HUES64 (cell line): ENCODE data around the gene TBC1D10A.

Experiments
- H3K27ac ChIP-seq: 2 replicates; pipeline ENCODE4 v1.7.0; 2013; ENCODE audit warnings: low read depth, low read length, inconsistent platforms
- H3K27me3 ChIP-seq: 2 replicates; pipeline ENCODE4 v1.6.1; 2013; ENCODE audit warnings: mild to moderate bottlenecking, low read length; ENCODE audit not compliant: insufficient read depth
- H3K36me3 ChIP-seq: 2 replicates; pipeline ENCODE4 v1.6.1; 2013; ENCODE audit warnings: mild to moderate bottlenecking, low read length; ENCODE audit not compliant: insufficient read depth
- H3K4me1 ChIP-seq: 2 replicates; pipeline ENCODE4 v1.6.1; 2013; ENCODE audit warnings: mild to moderate bottlenecking, low read length, moderate library complexity; ENCODE audit not compliant: insufficient read depth
- H3K4me3 ChIP-seq: 2 replicates; pipeline ENCODE4 v1.5.1; 2013; ENCODE audit warnings: mild to moderate bottlenecking, low read length, moderate library complexity
- H3K9ac ChIP-seq: 2 replicates; pipeline ENCODE4 v1.6.1; 2013; ENCODE audit warnings: mild to moderate bottlenecking, low read depth, low read length
- H3K9me3 ChIP-seq: 2 replicates; pipeline ENCODE4 v1.6.1; 2013; ENCODE audit warnings: low read depth, low read length; ENCODE audit not compliant: insufficient read depth
- WGBS: fragments of 150-250, 120-280 bp; methylation state at CpG from one replicate; pipeline ENCODE4 v1.1.7; 2013; ENCODE audit warnings: missing lambda C conversion rate; 5-methylcytosine and 5-hydroxymethylcytosine counted together

Gene TBC1D10A

DNA sequence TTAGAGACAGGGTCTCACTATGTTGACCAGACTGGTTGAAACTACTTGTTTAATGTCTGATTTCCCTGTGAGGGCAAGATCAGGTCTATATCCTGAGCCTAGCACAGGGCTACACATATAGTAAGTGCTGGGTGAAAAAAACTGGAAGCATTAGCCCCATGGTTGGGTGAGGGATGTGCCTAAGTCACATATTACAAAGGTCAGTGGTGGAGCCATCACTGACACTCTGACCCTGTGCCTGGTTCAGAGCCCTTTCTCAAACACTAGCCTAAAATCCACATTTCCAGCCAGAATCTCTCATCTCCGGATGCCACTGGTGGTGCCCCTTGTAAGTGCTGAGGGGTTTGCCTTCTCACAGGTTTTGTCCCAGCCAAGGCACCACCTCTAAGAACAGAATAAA, 9.0 kb downstream of the TBC1D10A start:
- no peaks in the 10 kb centered on the region for H3K36me3 ChIP-seq
- no peaks in the 10 kb centered on the region for H3K4me1 ChIP-seq
- H3K9me3 ChIP-seq = no peaks in the 10 kb centered on the region
- H3K4me3 ChIP-seq = no peak overlapping the region
- no peaks in the 10 kb centered on the region for H3K27me3 ChIP-seq
- no peak overlapping the region for H3K27ac ChIP-seq
- no peak overlapping the region for H3K9ac ChIP-seq
- 94% methylated on average over 1 of the region's 1 CpG for WGBS

DNA sequence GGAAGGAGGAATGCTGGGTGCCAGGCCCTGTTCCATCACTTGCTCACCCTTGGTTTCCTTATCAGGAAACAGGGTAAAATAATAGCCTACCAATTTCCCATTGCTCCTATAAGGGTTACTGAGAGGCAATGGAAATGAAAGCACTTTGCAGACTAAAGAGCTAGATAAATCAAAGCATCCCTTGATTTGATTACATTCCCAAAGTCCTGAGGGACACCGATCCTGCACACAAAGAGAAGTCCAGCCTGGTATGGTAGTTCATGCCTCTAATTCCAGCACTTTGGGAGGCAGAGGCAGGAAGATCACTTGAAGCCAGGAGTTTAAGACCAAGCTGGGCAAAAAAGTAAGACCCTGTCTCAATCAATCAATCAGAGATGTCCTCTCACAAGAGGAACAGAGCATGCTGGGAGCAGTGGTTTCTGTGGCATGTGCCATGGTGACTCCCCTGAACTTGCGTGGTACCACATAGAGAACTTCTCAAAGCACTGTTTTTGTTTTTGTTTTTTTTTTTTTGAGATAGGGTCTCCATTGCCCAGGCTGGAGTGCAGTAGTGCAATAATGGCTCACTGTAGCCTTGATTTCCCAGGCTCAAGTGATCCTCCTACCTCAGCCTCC, 10.7 kb downstream of the TBC1D10A start:
- WGBS = 92% methylated on average over 2 of the region's 2 CpGs
- no peak overlapping the region for H3K27ac ChIP-seq

DNA sequence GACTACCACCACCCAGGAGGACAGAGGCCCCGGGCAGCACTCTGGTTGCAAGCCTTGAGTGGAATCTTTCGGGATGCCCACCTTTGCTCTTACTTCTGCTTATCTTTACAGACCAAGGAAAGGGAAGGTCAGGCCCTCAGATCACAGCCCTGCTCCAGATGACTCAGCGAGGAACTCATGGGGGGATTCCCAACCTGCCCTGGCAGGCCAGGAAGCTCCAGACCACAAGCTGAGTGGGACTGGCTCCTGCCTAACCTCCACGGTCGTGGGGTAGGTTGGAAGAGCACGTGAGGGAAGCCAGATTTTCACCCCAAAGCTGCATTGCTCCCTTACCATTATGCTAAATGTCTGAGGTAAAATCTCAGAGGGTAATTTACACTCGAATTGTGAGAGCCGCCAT, 11.8 kb downstream of the TBC1D10A start:
- 79% methylated on average over 8 of the region's 8 CpGs for WGBS

More for the DNA sequence above, 10.7 kb downstream of the TBC1D10A start:
- Histone ChIP-seq H3K4me3 (no peak overlapping the region), H3K9me3 (no peaks in the 10 kb centered on the region), H3K36me3 (no peaks in the 10 kb centered on the region), H3K4me1 (peaks cover 2% of the 10 kb centered on the region; the same call in 1 of the 2 replicates), H3K27me3 (no peaks in the 10 kb centered on the region), H3K9ac (no peak overlapping the region)

DNA sequence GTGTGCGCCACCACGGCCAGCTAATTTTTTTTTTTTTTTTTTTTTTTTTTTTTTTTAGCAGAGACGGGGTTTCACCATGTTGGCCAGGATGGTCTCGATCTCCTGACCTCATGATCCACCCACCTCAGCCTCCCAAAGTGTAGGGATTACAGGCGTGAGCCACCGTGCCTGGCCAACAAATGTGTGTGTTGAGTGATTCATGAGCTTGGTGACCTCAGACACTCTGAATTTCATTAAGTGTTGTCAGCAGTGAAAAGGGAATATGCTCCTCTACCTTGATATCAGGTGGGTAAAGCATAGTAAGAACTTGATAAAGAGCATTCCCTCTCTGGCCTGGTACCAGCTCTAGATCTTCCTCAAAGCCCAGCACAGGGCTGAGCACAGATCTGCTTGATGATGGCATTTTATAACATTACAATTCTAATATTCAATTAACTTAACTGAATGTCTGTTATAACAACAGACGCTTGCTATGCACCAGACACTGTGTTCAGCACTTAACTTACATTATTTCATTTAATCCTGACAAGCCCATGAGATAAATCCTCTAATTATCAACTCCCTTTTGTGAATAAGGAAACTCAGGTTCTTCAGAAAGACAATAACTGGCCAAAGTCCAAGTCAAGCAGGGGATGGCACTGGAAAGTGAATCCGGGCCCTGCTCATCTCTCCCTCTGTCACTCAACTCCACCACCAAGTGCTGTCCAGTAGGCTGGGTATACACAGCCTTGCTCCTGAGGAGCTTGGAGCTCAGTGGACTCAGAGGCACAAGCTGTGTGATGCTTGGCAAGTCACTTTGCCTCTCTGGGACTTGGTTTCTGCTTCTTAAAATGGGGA, 13.0 kb downstream of the TBC1D10A start:
- Histone ChIP-seq H3K9ac (no peak overlapping the region), H3K4me1 (peaks cover 9% of the 10 kb centered on the region; the same call in 1 of the 2 replicates), H3K27me3 (no peaks in the 10 kb centered on the region), H3K4me3 (no peak overlapping the region), H3K27ac (no peak overlapping the region), H3K9me3 (no peaks in the 10 kb centered on the region), H3K36me3 (no peaks in the 10 kb centered on the region)
- 95% methylated on average over 6 of the region's 8 CpGs for WGBS

More for the DNA sequence above, 11.8 kb downstream of the TBC1D10A start:
- Histone ChIP-seq H3K27ac (no peak overlapping the region), H3K9ac (peak overlapping the region; percentile 11; the same call in 1 of the 2 replicates), H3K4me3 (no peak overlapping the region), H3K4me1 (peaks cover 9% of the 10 kb centered on the region; the same call in 1 of the 2 replicates), H3K27me3 (no peaks in the 10 kb centered on the region), H3K9me3 (no peaks in the 10 kb centered on the region), H3K36me3 (no peaks in the 10 kb centered on the region)

DNA sequence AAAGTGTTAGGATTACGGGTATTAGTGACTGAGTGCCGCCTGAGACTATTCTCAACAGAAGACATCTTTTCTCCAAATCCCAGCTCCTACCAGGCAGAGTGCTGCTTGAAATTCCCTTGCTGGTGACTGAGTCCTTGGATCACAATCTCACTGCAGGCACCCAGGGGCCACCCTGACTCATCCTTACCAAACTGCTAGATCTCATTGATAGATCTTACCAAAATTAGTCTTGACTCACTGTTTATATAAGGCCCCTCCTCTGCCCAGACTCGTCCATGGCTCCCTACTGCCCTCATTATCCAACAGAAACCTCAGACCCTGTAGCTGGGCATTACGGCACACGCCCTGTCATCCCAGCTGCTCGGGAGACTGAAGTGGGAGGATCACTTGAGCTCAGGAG, 14.7 kb downstream of the TBC1D10A start:
- no peaks in the 10 kb centered on the region for H3K9me3 ChIP-seq
- peaks cover 9% of the 10 kb centered on the region; the same call in 1 of the 2 replicates for H3K4me1 ChIP-seq
- H3K36me3 ChIP-seq = no peaks in the 10 kb centered on the region
- H3K9ac ChIP-seq = no peak overlapping the region
- WGBS = 90% methylated on average over 6 of the region's 6 CpGs
- H3K4me3 ChIP-seq = no peak overlapping the region
- no peak overlapping the region for H3K27ac ChIP-seq
- no peaks in the 10 kb centered on the region for H3K27me3 ChIP-seq

DNA sequence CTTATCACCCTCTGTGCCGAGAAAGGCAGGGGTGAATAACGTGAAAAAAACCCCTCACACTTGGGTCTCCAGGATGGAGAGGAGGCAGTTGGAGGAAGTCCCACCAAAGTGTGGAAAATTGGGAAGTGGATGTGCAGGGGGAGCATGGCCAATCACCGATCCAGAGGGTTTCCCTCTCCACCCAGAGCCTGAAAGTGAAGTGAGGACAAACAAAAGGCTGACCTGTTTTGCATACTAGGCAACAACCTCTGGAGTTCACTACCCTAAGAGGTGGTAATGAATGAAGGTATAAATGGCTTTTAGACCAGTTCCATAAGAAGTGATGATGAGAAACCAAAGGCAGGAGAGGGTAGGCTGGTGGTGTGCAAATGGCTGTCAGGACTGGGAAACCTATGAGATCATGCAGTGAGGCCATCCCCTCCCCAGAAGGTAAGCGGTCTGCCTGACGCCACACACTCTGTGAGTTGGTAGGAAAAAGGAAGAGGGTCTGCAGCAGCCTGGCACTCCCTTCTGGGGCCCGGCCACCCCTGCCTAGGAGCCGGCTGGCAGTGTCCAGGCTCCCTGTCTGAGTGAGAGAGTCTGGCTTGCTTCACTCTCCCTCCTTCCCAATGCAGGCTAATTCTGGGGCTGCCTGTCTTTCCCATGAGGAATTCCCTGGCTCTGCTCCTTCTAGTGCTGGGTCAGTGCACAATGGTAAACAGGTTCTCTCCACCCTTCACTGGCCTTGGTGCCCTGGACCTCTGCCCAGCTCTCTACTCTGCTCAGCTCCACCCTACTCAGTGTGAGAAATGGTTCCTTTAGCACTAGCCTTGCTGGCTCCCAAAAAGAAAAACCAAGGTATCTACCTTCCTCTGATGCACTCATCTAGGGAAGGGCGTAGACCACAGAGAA, 15.6 kb downstream of the TBC1D10A start:
- Histone ChIP-seq H3K9me3 (no peaks in the 10 kb centered on the region), H3K27me3 (no peaks in the 10 kb centered on the region), H3K27ac (no peak overlapping the region), H3K36me3 (no peaks in the 10 kb centered on the region), H3K4me3 (no peak overlapping the region), H3K4me1 (peaks cover 9% of the 10 kb centered on the region; the same call in 1 of the 2 replicates), H3K9ac (no peak overlapping the region)
- WGBS = 77% methylated on average over 8 of the region's 8 CpGs

DNA sequence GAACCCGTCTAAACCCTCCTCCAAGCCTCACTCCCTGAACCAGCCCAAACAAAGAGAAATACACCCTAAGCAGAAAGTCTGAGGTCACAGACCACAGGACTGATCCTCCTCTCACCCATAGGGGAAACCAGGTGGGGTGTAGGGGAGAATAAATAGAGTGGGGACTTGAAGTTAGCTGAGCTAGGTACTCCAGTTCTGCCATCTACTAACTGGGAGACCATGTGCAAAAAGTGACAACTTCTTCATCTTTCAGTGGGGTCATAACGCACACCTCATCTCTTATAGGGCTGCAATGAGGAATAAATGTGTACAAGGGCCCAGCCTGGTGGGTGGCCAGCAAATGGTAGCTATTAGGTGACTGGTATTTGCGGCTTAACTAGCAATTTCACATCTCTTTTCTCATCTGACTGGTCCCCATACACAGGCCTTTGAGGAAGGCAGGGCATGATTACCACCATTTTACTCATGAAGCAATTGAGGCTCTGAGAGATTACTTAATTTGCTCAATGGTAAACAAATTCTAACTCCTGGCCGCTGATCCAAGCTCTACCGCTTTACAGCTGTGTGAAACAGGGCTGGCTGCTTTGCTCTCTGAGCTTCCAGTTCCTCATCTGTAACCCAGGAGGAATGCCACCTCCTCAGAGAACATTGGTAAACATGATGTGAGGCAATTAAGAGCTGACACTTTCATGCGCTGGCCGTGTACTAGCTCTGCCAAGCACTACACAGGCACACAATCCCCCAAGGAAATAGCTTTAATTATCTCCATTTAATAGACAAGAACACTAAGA, 16.6 kb downstream of the TBC1D10A start:
- H3K27me3 ChIP-seq = no peaks in the 10 kb centered on the region
- no peak overlapping the region for H3K9ac ChIP-seq
- no peak overlapping the region for H3K4me3 ChIP-seq
- 94% methylated on average over 7 of the region's 7 CpGs for WGBS
- H3K9me3 ChIP-seq = no peaks in the 10 kb centered on the region
- no peaks in the 10 kb centered on the region for H3K36me3 ChIP-seq
- H3K27ac ChIP-seq = no peak overlapping the region
- H3K4me1 ChIP-seq = peaks cover 9% of the 10 kb centered on the region; the same call in 1 of the 2 replicates

DNA sequence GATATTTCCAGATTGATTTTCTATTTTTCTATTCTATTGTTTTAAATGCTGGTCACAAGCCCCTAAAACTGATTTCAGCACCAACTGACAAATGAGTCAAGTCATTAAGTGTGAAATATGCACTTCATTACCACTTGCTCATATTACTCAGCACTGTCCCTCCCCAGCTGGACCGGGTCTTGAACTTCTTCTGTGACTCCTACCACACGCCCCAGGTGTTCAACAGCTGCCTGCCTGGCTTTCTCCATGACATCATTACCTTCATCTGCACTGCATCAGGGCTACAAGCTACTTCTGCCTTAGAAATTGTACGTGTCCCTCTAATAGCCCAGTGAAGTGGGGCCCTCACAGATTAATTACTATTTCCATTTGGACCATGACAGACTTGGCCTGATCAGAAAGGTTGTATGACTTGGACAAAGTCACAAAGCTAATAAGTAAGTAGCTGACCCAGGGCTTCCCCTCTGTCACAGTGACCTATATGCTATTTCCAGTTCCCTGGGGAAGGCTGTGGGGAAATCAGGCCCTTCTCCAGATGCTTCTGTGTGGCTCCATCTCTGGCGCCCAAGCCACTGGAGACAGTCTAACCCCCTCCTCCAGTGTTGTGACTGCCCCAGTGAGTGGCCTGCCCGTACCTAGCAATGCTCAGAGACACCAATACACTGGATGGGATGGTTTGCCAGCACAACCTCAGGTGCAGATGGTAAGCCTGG, 18.1 kb downstream of the TBC1D10A start:
- Histone ChIP-seq H3K9ac (no peak overlapping the region), H3K27me3 (no peaks in the 10 kb centered on the region), H3K36me3 (no peaks in the 10 kb centered on the region), H3K9me3 (no peaks in the 10 kb centered on the region), H3K27ac (no peak overlapping the region), H3K4me1 (peaks cover 9% of the 10 kb centered on the region; the same call in 1 of the 2 replicates), H3K4me3 (no peak overlapping the region)
- WGBS = 92% methylated on average over 5 of the region's 5 CpGs

DNA sequence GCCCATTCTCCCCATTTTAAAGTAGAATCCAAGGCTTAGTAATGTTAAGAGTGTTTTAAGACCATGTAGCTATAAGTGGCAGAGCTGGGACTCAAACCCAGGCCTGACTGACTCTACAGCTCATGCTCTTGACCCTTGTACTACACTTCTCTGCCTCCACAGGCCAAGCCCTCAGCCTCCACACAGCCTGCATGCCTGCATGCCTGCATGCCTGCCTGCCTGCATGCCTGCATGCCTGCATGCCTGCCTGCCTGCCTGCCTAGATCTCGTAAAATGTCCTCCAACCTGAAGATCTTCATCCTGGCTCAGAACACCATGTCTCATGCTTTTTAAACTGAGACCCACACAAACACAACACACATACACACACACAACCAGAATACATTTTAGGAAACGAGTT, 18.6 kb downstream of the TBC1D10A start:
- Histone ChIP-seq H3K27ac (no peak overlapping the region), H3K4me3 (no peak overlapping the region), H3K27me3 (no peaks in the 10 kb centered on the region), H3K4me1 (peaks cover 9% of the 10 kb centered on the region; the same call in 1 of the 2 replicates), H3K36me3 (no peaks in the 10 kb centered on the region), H3K9ac (no peak overlapping the region), H3K9me3 (no peaks in the 10 kb centered on the region)
- WGBS = 85% methylated on average over 2 of the region's 2 CpGs

DNA sequence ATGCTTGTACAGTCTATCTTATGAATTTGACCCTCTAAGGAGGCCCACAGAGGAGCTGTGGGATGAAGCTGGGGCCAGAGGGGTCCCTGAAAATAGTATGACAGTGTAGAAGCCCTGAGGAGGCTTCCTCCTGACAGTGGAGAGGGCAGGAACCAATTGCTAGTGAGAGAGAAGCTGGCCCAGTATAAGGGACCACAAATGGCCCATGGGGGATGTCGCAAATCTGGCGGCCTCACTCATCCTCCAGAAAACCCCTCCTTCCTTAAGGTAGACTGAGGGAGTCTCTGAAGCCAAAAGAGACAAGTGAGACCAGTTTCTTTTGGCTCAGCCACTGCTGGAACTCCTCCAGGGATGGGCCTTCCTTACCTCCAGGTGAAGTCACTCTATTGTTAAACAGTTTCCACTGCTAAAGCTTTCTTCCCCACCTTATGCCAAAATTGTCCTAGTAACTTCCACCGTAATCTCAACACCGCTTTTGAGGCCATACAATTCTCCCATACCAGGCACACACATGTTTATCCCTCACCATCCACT, 19.6 kb downstream of the TBC1D10A start:
- Histone ChIP-seq H3K9me3 (no peaks in the 10 kb centered on the region), H3K4me1 (peaks cover 9% of the 10 kb centered on the region; the same call in 1 of the 2 replicates)

More for the DNA sequence above, 19.6 kb downstream of the TBC1D10A start:
- no peaks in the 10 kb centered on the region for H3K27me3 ChIP-seq
- WGBS = 93% methylated on average over 4 of the region's 4 CpGs
- no peak overlapping the region for H3K4me3 ChIP-seq
- H3K27ac ChIP-seq = no peak overlapping the region
- no peak overlapping the region for H3K9ac ChIP-seq
- no peaks in the 10 kb centered on the region for H3K36me3 ChIP-seq
